Mononuclear cell (primary cell): Measurements from ENCODE around the gene ARID1B. TPM values are rescaled to one million over a fixed set of nuclear protein-coding genes. Genes with fewer than 3 reads are reported as not detected.

Experiments used
- H3K27me3 ChIP-seq: 2 replicates; pipeline ENCODE4 v1.6.0; 2011; ENCODE audit warnings: low read length, control low read depth; ENCODE audit not compliant: insufficient read depth
- H3K4me1 ChIP-seq: 2 replicates; pipeline ENCODE4 v1.5.1; 2011; ENCODE audit warnings: mild to moderate bottlenecking, low read length, control low read depth; ENCODE audit not compliant: insufficient read depth
- H3K4me3 ChIP-seq: 2 replicates; pipeline ENCODE4 v1.5.1; 2011; ENCODE audit warnings: mild to moderate bottlenecking, low read length, moderate library complexity
- H3K9me3 ChIP-seq: 2 replicates; pipeline ENCODE4 v1.5.1; 2011; ENCODE audit warnings: low read depth, mild to moderate bottlenecking, control low read depth, low read length
- total RNA-seq: library from RNA; depleted of rRNA; stranded (reverse); fragments of >200 nt; gene quantifications from one replicate; pipeline ENCODE4 v1.2.3, GENCODE V29; 2012

The ARID1B gene
- total RNA-seq, 1 donor: 107 TPM

DNA sequence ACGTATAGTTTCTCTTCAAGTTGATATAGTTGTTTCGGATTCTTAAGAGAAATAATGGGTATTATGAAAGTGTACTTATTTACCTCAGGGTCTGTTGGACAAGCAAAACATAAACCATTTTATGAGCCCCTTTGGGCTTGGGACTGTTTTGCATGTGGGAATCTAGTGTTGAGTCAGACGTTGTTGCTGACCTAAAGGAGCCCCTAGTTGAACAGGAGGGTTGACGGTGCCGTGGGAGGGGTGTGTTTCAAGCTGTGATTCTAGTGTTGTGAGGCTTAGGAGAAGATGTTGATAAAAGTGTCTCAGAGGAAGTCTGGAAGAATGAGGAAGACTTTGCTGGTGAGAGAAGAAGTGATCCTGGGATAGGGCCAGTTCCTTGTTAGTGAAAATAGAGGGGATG lies 140.0 kb downstream of the ARID1B start:
- Histone ChIP-seq H3K9me3 (no peaks in the 10 kb centered on the region), H3K4me1 (peaks cover 39% of the 10 kb centered on the region), H3K4me3 (no peak overlapping the region), H3K27me3 (no peaks in the 10 kb centered on the region)

DNA sequence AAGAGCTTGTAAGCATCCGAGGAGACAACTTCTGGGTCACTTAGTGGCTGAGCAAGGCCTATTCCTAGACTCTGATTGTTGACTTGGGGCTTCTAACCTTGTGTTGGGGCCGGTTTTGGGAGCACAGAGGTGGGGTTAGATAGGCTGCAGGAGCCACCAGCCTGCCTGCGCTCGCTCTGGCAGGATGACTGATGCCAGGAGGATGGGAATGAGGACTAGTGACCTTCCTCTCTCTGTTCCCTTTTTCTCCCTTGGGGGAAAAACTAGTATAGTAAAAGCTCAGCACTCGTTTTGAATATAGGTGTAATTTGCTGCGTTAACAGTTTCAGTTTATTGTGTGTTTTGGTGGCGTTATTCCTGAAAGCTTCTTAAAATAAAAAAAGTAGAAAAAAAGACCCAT lies 141.5 kb downstream of the ARID1B start:
- Histone ChIP-seq H3K4me1 (peaks cover 33% of the 10 kb centered on the region), H3K27me3 (no peaks in the 10 kb centered on the region), H3K4me3 (no peak overlapping the region), H3K9me3 (no peaks in the 10 kb centered on the region)

DNA sequence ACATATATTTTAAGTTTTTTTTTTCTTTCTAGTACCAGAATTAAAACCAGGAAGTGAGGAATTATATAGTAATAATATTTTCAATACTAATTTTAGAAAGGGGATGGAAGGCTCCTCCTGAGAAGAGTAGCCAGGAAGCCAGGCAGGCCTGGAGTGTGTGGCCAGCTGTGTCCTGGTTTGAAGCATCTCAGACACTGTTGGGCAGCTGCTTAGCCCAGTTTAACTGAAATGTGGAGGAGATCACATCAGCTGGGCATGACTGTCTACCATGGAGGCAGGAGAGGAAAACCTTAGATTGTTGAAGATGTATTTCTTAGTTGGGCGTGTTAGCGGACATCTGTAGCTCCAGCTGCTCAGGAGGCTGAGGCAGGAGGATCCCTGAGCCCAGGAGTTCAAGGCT lies 142.2 kb downstream of the ARID1B start:
- Histone ChIP-seq H3K27me3 (no peaks in the 10 kb centered on the region), H3K4me1 (peaks cover 38% of the 10 kb centered on the region), H3K9me3 (no peaks in the 10 kb centered on the region), H3K4me3 (no peak overlapping the region)

DNA sequence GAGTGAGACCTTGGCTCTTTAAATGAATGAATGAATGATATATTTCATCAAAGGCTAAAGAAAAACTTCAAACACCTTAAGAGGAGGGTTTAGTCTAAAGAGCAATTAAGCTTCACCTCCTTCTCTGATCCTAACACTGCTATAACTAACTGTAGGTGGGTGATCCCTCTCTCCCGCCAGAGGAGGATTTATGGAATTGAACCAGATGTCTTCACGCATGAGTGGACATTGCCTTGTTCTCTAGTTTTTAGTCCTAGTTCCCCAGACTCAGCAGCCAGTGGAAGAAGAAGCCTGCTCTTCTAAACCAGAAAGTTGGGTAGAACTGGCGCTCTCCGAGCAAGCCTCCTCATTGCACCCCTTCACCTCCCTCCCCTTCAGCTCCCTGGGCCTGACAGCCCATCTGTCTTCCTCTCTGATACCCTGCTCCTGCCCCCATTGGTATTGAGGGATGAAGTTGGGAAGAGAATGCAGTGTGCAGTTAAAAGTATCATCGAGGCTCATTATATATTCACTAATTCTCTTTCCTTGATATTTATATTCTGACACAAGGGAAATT lies 142.7 kb downstream of the ARID1B start:
- Histone ChIP-seq H3K4me3 (no peak overlapping the region), H3K9me3 (no peaks in the 10 kb centered on the region), H3K27me3 (no peaks in the 10 kb centered on the region), H3K4me1 (peaks cover 39% of the 10 kb centered on the region)

DNA sequence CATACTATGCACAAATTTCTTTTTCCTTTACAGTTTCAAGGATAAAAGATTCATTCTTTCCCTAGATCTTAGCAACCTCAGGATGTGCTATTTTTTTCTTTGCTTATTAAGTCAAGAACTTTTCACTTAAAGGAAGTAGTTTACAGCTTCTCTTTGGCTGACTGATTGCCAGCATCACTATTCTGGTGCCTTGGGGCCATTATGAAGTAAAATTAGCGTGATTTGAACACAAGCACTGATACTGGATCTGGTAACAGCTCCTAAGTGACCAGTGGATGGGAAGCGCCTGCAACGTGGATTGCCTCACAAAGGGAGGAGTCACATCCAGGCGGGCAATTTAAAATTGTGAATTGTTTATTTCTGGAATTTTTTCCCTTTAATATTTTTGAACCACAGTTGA lies 147.1 kb downstream of the ARID1B start:
- Histone ChIP-seq H3K9me3 (no peaks in the 10 kb centered on the region), H3K4me1 (peaks cover 30% of the 10 kb centered on the region), H3K4me3 (no peak overlapping the region), H3K27me3 (no peaks in the 10 kb centered on the region)

DNA sequence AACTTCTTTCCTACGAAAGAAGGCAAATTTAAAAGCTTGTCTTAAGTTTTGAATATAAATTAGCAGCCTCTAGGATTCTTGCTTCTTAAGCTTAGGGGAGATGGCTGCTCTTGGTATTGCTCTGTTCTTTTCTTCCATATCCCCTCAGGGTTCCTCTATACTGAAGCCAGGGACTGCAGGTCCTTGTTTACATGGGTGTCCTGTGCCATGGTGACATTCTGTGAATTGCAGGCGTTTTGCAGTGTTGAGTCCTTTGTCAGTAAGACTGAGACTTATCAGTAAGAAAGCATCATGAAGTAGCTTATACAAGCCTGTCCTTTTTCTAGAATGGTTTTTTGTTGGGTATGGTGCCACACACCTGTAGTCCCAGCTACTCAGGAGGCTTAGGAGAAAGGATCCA lies 147.8 kb downstream of the ARID1B start:
- Histone ChIP-seq H3K4me1 (peaks cover 25% of the 10 kb centered on the region), H3K9me3 (no peaks in the 10 kb centered on the region), H3K4me3 (no peak overlapping the region), H3K27me3 (no peaks in the 10 kb centered on the region)

DNA sequence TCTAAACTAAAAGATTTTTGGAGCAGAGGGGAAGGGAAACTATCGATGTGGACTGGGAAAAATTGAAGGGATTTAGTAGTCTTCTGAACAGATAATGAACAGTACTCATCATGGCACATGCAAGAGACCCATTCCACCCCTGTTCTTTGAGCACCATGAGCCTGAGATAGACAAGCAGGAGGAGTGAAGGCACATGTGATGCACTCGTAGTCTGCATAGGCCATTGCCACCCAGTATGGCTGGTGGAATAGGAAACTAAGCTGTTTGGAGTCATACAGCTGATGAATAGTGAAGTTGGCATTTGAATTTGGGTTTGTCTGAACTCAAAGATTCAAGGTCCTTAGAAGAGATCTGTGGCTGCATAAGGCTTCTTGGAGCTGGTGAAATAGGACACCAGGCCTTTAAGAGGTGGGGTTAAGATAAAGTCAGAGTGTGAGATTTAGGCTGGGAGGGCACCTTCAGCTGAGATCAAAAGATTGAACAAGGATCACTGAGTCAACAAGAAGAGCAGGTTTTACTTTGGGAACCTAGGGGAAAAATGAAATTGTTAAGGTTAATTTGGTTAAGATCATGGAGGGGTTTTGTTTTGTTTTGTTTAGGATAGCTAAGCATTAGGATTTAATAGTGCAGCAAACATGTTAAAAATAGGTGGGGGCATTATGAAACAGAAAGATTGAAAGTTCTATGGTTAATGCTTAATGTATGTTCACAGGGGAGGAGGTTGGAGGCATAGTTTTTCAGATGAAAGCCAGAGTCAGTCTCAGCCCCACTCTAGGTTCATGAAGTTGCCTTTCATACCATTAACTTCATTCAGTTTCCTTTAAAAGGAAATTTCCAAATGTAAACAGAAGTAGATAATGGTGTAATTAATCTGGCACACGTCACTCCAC lies 148.8 kb downstream of the ARID1B start:
- Histone ChIP-seq H3K9me3 (no peaks in the 10 kb centered on the region), H3K4me3 (no peak overlapping the region), H3K4me1 (peaks cover 19% of the 10 kb centered on the region), H3K27me3 (no peaks in the 10 kb centered on the region)

DNA sequence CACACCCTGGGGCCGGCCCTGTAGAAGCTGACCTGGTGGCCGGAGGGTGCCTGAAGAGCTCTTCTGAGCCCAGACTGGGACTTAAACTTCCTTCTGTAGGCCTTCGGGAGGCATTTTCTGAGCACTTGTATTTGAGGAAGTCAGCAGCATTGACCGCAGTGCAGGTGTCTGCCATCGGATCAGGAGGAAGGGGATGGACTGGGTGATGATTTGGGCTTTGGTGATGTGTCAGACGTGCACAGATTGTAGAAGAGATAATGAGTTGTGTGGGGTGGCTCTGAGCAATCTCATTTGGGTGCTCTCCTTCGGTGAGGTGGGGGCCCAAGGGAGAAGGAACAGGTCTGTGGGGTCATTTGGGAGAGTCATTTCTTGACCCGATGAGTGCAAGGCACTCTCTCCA lies 150.9 kb downstream of the ARID1B start:
- Histone ChIP-seq H3K4me1 (peaks cover 26% of the 10 kb centered on the region), H3K9me3 (no peaks in the 10 kb centered on the region), H3K27me3 (no peaks in the 10 kb centered on the region), H3K4me3 (no peak overlapping the region)

DNA sequence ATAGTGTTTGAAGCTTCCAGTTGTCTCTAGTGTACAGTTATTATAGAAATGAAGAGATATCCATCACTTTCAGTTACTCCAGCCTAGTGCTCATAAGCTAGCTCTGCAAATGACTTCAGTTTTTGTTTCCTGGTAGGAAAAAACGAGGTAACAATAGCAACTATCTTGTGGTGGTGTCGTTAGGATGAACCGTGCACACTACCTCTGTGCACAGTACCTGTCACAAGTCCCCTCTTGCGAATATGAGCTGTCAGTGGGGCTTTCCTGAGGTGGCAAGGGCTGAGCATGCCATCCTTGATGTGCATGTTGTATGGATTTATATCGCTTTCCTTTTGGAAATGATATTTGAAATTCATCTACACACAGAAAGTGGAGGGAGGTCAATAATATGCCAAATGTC lies 151.8 kb downstream of the ARID1B start:
- Histone ChIP-seq H3K4me1 (peaks cover 25% of the 10 kb centered on the region), H3K27me3 (no peaks in the 10 kb centered on the region), H3K9me3 (no peaks in the 10 kb centered on the region), H3K4me3 (no peak overlapping the region)

DNA sequence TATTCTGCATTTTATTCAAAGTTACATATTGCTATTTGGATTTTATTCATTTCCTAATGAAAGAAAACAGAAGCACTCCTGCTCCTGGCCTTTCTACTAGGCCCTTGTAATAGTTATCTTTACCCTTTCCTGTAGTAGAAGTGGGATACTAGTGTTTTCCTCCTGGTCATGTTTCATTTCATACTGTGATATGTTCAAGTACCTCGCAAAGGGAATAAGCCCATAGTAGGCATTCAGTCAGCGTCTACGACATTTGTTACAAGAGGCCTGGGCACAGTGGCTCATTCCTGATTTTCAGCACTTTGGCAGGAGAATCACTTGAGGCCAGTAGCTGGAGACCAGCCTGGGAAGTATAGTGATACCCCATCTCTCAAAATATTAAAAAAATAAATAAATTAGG lies 154.1 kb downstream of the ARID1B start:
- Histone ChIP-seq H3K4me1 (peaks cover 12% of the 10 kb centered on the region), H3K4me3 (no peak overlapping the region), H3K27me3 (no peaks in the 10 kb centered on the region), H3K9me3 (no peaks in the 10 kb centered on the region)

DNA sequence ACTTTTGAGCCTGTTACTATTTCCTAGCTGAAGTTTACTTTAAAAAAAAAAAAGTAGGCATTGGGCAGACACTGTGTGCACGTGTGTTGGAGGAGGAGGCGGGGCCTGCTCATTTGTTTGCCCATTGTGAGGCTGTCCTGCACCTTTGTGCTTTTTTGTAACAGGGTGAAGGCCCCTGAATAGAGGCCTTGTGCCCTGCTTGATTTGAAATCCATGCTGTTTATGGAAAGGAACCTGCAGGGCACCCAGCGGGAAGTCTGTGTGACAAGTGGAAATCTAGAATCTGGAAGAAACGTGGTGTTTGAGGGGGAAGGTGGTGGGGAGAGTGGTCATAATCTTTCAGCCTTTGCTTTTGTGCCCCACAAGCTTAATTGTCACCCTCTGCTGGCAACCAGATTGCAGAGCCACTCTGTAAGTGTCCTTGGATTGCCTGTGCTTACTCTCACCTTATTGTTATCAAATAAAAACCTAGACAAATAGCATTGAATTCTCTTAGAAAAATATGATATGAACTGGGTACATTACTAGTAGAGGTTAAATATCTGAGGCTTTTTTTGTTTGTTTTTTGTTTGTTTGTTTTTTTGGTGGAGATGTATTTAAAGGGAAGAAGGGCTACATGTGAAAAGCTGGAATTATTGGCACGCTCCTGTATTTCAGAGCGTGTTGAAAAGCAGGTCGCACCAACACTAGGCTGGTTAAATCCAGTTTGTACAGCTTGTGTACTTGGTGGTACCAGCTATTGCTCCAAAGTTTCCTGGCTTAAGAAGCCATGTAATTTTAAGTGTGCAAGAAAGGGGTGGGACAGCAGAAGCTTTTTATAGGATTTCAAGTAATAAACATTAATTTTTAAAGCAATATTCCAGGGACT lies 156.3 kb downstream of the ARID1B start:
- Histone ChIP-seq H3K4me1 (peaks cover 12% of the 10 kb centered on the region), H3K27me3 (no peaks in the 10 kb centered on the region), H3K9me3 (no peaks in the 10 kb centered on the region)

DNA sequence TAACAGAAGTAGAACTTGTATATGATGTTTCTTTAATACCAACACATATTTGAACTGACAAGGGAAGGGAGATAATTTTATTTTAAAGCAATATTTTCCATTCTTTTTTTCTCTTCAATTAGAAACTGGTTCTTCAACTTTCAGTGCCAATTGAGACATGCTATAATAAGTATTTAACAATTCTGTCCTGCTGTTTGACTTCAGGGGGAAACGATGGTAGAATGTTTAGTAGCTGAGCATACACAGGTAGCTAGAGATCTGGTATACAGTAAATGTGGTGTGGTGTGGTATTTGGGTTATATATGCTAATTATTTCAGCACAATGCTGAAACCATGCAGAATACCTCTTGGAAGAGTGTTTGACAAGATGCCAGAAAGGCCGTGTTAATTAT lies 156.9 kb downstream of the ARID1B start:
- peaks cover 10% of the 10 kb centered on the region for H3K4me1 ChIP-seq
- H3K4me3 ChIP-seq: no peak overlapping the region
- no peaks in the 10 kb centered on the region for H3K9me3 ChIP-seq
- no peaks in the 10 kb centered on the region for H3K27me3 ChIP-seq

More for the DNA sequence above, 156.3 kb downstream of the ARID1B start:
- H3K4me3 ChIP-seq: no peak overlapping the region

DNA sequence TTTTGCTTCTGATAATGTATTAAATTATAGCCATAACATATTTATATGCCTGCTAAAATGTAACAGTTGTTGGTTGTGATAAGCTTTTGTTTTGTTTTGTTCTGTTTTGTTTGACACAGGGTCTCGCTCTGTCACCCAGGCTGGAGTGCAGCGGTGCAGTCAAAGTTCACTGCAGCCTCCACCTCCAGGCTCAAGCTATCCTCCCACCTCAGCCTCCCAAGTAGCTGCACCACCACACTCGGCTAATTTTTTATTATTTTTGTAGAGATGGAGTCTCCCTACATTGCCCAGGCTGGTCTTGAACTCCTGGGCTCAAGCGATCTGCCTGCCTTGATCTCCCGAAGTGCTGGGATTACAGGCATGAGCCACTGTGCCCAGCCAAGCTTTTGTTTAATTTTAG lies 157.8 kb downstream of the ARID1B start:
- Histone ChIP-seq H3K27me3 (no peaks in the 10 kb centered on the region), H3K9me3 (no peaks in the 10 kb centered on the region), H3K4me1 (peaks cover 7% of the 10 kb centered on the region), H3K4me3 (no peak overlapping the region)

DNA sequence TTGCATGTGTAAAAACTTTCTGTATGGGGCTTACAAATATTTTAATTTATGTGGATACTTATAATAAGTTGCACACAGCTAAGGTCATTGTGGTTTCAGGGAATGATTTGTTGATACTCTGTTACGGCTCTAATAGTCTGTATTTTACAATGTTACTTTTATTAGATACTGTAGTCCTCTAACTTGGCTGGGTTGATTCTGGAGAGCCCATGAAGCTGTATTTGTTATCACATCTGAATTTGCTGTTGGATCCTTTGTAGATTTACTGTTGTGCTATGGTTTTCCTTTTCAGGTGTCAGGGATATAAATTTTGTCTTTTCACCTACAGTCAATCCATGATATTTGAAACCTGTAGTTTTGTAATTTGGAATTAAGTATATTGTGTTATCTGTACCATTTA lies 161.0 kb downstream of the ARID1B start:
- H3K9me3 ChIP-seq: no peaks in the 10 kb centered on the region
- H3K4me1 ChIP-seq: no peaks in the 10 kb centered on the region
- no peak overlapping the region for H3K4me3 ChIP-seq
- H3K27me3 ChIP-seq: no peaks in the 10 kb centered on the region

DNA sequence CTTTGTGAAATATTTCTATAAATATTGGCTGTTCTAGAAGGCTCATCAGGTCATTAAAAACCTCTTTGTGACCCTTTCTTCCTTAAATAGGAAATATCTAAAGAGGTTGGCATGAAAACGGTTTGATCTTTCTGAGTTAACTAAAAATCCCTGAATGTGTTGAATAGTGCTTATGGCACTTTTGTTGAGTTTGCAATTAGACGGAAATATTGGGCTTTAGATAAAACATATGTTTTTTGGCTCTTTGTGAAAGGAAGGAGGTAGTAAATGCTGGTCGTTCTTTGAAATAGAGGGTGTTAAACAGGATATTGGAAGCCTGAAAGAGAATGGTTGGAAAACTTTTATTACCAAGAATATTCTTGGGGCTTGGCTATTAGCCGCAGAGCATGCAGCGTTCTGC lies 163.0 kb downstream of the ARID1B start:
- Histone ChIP-seq H3K27me3 (no peaks in the 10 kb centered on the region), H3K4me3 (no peak overlapping the region), H3K9me3 (no peaks in the 10 kb centered on the region), H3K4me1 (no peaks in the 10 kb centered on the region)
